ENCODE measurements around the gene CCDC71L.

Gene CCDC71L

GRCh38 chr7:106659166-106659962 is 1.6 kb downstream of the CCDC71L start:
- DNase-seq (ENCODE audit: low read depth), result no peak

DNA sequence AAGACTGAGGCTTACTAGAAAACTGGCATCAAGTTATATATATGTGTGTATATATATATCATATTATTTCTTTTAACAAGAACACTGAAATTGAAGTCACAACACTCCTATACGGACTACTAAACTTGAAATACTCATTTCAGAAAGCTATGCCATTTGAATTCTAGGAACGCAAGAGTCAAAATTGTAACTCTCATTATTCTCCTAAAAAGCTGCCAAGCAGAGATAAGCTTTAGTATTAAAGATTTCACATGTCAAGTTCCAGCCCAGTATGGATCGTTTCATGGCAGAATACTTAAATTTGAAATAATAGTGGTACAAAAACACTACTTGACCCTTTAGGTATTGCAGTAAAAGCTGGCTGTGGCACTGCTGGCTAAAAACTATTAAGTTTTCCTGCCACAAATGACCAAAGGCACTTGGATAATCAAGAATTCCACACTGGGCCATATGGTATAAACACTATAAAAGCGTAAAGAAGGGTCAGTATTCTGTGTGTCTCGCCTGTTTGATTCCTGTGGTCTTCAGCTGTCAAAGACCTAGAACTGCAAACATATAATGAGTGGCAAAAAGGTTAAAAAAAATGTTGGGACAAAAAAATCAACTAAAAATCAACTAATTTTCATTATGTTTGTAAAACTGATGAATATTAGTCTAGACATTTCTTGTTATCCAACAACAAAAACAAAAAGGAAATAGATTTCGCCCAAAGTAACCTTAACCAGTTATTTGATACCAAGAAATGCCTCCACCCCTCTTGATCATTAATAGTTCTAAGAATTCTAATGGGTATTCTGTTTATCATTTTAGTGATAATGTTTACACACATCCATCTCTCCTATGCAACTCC is 2.4 kb downstream of the CCDC71L start:
- no peak for DNase-seq (ENCODE audit: low read depth)

DNA sequence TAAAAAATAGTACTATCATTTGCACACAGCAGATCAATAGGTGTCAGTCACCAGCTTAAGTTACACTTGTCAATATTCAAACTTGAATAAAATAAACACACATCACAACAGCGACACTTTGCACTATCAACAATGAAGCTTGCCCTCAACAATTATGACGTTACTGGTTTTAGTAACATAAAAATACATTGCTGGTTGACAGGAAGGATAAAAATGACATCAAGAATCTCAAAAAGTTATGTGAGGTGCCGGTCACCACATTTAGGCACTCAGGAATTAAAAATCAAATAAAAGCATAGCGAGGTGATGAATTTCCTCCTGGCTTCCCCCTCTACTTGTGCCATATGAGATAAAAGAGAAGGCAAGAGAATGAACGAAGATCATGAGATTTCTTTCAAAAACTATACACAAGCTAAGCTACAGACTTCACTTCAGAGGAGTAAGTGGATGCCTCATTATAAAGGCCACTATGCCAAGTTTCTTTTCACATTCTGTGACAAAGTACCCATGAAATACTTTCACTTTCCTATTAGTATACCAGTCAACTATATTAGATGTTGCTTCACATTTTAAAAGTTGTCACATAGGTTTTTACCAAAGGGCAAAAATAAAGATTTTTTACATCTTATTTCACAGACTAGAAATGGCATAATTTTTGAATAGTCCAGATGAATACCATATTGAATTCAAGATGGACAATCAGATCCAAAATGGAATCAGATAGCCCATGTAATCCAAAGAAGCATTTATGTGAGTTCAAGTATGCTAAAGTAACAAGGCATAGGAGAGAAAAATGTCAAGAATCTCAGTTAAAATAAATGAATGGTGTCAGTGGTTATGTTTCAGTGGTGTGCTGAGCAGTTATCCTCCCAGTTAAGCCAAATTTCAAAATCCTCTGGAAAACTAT is 3.6 kb downstream of the CCDC71L start:
- DNase-seq (ENCODE audit: low read depth), result no peak

- DNase-seq (ENCODE audit: low read depth), result no peak
Measured at GRCh38 chr7:106655703-106656498, 5.1 kb downstream of the CCDC71L start.

- DNase-seq (ENCODE audit: low read depth), result no peak
Measured at GRCh38 chr7:106653488-106653887, 7.5 kb downstream of the CCDC71L start.

DNA sequence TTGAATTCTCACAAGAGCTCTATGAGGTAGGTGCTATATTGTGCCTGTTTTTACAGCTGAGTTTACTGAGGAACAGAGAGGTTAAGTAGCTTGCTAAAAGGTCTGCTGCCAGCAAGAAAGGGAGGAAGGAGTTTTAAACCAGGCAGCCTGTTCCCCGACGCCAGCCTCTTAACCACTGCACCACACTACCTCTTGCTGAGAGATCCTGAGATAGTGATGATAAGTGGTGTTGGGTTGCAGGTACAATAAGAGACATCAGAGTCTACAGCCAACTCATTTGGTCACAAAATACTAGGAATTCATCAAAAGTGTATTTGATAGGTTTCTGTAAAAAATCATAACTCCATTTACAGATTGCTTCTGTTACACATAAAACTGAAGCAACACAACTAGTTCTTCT is 8.0 kb downstream of the CCDC71L start:
- DNase-seq (ENCODE audit: low read depth), result no peak

GRCh38 chr7:106652092-106652491 is 8.9 kb downstream of the CCDC71L start:
- no peak for DNase-seq (ENCODE audit: low read depth)

DNA sequence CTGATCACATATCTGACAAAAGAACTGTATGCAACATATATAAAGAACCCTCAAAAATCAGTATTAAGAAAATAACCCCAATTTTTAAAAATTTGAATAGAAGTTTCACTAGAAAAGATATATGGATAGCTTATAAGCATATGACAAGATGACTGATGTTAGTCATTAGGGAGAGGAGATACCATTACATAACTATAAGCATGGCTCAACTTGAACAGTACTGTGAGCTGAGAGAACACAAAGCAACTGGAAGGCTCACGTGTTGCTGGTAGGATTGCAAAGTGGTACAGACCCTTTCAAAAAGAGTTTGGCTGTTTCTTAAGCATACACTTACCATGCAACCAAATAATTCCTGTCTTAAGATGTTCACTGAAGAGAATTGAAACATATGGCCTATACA is 14.7 kb downstream of the CCDC71L start:
- DNase-seq (ENCODE audit: low read depth), result no peak

- DNase-seq (ENCODE audit: low read depth), result no peak
Measured at GRCh38 chr7:106644999-106645398, 16.0 kb downstream of the CCDC71L start.

DNA sequence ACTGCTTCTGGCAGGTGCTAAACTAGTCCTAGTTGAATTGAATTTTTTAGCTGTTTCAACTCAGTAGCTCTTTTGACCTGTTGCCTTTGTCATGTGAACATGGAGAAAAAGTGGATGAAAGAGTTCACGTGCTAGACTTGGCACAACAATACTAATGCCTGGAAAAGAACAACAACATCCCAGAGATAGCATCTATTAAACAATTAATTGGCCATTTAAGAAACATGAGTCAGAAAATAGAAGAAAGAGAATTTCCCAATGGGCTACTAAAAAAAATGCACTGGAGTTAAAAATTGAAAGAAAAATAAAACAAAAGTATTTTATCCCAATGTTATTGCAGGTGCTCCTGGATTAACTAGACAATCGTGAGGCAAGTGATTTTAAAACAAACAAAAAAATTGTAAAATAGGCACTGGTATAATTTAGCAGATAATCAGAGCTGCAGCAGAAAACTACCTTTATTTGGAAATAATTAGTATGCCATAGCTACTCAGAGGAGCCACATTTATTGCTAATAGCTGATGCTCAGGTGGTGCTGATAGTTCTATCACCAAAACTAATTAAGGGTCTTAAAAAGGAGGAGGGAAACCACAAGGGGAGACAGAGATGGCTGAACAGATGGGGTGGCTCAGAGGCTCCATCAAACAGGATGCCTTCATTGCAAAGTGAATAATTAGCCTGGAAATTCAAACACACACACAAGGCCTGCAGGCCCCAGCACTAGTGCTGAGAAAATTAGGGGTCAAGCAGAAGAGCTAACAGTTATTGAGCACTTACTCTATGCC is 17.6 kb downstream of the CCDC71L start:
- DNase-seq (ENCODE audit: low read depth), result no peak

DNA sequence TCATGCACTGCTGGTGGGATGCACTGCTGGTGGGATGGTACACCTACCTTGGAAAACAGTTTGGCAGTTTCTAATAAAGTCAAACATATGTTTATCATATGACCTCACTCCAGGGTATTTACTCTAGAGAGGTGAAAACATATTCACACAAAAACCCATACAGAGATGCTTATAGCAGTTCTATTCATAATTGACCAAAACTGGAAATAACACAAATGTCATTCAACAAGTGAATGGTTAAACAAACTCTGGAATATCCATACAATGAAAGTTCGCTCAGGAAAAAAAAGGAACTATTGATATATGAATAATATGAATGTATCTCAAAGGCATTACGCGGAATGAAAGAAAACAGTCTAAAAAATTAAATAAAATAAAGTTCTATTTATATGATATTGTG is 19.5 kb downstream of the CCDC71L start:
- no peak for DNase-seq (ENCODE audit: low read depth)

GRCh38 chr7:106640368-106641141 is 20.4 kb downstream of the CCDC71L start:
- no peak for DNase-seq (ENCODE audit: low read depth)

- no peak for DNase-seq (ENCODE audit: low read depth)
Measured at GRCh38 chr7:106639476-106640334, 21.3 kb downstream of the CCDC71L start.

- no peak for DNase-seq (ENCODE audit: low read depth)
Measured at GRCh38 chr7:106635411-106635810, 25.5 kb downstream of the CCDC71L start.

- DNase-seq (ENCODE audit: low read depth), result no peak
Measured at GRCh38 chr7:106634958-106635357, 26.0 kb downstream of the CCDC71L start.

- DNase-seq (ENCODE audit: low read depth), result no peak
Measured at GRCh38 chr7:106630648-106631047, 30.3 kb downstream of the CCDC71L start.

GRCh38 chr7:106629516-106629915 is 31.4 kb downstream of the CCDC71L start:
- DNase-seq (ENCODE audit: low read depth), result no peak

DNA sequence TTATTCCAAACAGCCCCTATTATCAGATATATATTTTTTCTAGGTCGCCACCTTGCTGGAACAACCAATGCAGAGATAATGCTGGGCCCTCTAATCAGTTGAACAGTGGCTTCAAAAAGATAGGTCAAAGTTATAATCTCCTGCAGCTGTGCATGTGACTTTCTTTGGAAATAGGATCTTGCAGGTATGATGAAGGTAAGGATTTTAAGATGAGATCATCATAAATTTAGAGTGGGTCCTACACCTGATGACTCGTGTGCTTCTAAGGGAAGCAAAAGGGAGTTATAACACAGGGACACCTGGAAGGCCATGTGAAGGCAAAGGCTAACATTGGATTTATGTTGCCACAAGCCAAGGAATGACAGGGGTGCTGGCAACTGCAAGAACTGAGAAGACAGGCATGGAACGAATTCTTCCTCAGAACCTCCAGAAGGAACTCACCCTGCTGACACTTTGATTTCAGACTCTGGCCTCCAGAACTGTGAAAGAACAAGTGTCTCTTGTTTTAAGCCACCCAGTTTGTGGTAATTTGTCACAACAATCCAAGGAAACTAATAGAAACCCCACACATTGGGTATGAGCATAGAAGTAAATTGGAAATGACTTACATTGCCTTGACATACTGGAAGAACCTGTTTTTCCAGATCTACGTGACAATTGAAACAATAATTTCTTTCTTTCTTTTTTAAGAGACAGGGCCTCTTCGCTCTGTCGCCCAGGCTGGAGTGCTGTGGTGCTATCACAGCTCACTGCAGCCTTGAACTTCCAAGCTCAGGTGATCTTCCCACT is 34.4 kb downstream of the CCDC71L start:
- no peak for DNase-seq (ENCODE audit: low read depth)

All from T follicular helper cell (primary cell).